PFSK-1 (cell line): ENCODE data around the gene CUL9.

Experiments used
- POLR2AphosphoS5 ChIP-seq: IDR thresholded peaks from 2 replicates; pipeline ENCODE4 v1.6.1; 2012; ENCODE audit warnings: low read depth, mild to moderate bottlenecking, control low read depth, low read length, moderate library complexity
- SIN3A ChIP-seq: IDR thresholded peaks from 2 replicates; pipeline ENCODE4 v1.6.1; 2012; ENCODE audit warnings: mild to moderate bottlenecking, low read length, moderate library complexity, borderline replicate concordance; ENCODE audit not compliant: insufficient read depth
- TAF1 ChIP-seq: IDR thresholded peaks from 2 replicates; pipeline ENCODE4 v1.6.1; 2012; ENCODE audit warnings: low read length, control low read depth, borderline replicate concordance; ENCODE audit not compliant: insufficient read depth
- TF ChIP-seq, protein P1 (sequence below), 2 experiments: IDR thresholded peaks; 2 replicates each; pipeline versions ENCODE4 v1.6.1 to v1.8.0; 2011 to 2012; ENCODE audit warnings: low read depth in 2 of 2, low read length in 2 of 2, control low read depth in 1 of 2, inconsistent platforms in 1 of 2, mild to moderate bottlenecking in 1 of 2, moderate library complexity in 1 of 2; ENCODE audit not compliant: insufficient read depth in 1 of 2

GRCh38 chr6:43180985-43181384 is 1.0 kb upstream of the CUL9 start:
- TF ChIP-seq POLR2AphosphoS5 (no peak), SIN3A (no peak), TAF1 (no peak)
- TF ChIP-seq, protein P1, sequence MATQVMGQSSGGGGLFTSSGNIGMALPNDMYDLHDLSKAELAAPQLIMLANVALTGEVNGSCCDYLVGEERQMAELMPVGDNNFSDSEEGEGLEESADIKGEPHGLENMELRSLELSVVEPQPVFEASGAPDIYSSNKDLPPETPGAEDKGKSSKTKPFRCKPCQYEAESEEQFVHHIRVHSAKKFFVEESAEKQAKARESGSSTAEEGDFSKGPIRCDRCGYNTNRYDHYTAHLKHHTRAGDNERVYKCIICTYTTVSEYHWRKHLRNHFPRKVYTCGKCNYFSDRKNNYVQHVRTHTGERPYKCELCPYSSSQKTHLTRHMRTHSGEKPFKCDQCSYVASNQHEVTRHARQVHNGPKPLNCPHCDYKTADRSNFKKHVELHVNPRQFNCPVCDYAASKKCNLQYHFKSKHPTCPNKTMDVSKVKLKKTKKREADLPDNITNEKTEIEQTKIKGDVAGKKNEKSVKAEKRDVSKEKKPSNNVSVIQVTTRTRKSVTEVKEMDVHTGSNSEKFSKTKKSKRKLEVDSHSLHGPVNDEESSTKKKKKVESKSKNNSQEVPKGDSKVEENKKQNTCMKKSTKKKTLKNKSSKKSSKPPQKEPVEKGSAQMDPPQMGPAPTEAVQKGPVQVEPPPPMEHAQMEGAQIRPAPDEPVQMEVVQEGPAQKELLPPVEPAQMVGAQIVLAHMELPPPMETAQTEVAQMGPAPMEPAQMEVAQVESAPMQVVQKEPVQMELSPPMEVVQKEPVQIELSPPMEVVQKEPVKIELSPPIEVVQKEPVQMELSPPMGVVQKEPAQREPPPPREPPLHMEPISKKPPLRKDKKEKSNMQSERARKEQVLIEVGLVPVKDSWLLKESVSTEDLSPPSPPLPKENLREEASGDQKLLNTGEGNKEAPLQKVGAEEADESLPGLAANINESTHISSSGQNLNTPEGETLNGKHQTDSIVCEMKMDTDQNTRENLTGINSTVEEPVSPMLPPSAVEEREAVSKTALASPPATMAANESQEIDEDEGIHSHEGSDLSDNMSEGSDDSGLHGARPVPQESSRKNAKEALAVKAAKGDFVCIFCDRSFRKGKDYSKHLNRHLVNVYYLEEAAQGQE (IDR thresholded peaks at IDR 0.05; ENCODE audit: insufficient read depth in 1 of 2, low read depth in 2 of 2, low read length in 2 of 2) = no peak
